ENCODE results near the gene MINDY2.

DNA sequence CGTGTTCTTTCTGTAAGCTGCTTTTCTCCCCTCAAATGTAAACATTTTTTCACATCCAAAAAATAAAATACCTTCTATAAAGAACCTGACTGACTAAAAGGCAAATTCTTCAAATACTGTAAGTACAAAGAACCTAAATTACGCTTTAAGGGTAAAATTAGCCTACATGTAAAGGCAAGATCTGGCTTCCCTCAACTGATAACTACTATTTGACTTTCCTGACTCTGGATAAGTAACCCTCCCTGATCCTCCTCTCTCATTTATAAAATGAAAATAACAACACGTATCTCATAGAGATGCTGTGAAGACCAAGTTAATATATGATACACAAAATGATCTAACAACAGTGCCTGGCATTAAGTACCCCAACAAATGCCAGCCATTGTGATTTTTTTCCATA lies 33.8 kb upstream of the MINDY2 start:
- TF ChIP-seq SUZ12 (IDR thresholded peaks at IDR 0.05; ENCODE audit: extremely low read depth, insufficient read depth, insufficient read length), result no peak
- no peak for TF ChIP-seq ZNF274 (IDR thresholded peaks at IDR 0.05; ENCODE audit: low read depth, low read length)

Data from NT2/D1 (cell line).